H1 (cell line): ENCODE results near the gene NOS2. TPM values are rescaled to one million over a fixed set of nuclear protein-coding genes. Genes with fewer than 3 reads are reported as not detected.

ENCODE experiments used
- CTCF ChIA-PET: fragments of 300-600 bp; sonication (Branson Sonifier 250); formaldehyde crosslinking; loops from one replicate; lab custom pipeline; 2021; ENCODE audit not compliant: partially characterized antibody; lab: Charles Lee
- POLR2A ChIA-PET: fragments of 300-600 bp; sonication (Branson Sonifier 250); formaldehyde crosslinking; loops from one replicate; lab custom pipeline; 2021; ENCODE audit warnings: inconsistent platforms; ENCODE audit not compliant: partially characterized antibody; lab: Charles Lee
- DNase-seq, 2 experiments: peaks; one replicate each; pipeline versions ENCODE4 v3.0.0 to v3.0.0-alpha.2; 2010 to 2022; ENCODE audit warnings: low spot score in 2 of 2, low read depth in 1 of 2, mixed read lengths in 1 of 2
- FAIRE-seq: peaks from 2 replicates; lab custom pipeline; 2011; peaks lifted over from hg19 to GRCh38; lab: Jason Lieb, UNC
- H2AFZ ChIP-seq: 2 replicates; pipeline ENCODE4 v1.8.1; 2012; ENCODE audit warnings: low read length, inconsistent platforms
- H2AK5ac ChIP-seq: 2 replicates; pipeline ENCODE4 v1.6.1; 2013; ENCODE audit warnings: low read depth, low read length
- H2BK120ac ChIP-seq: replicated peaks from 2 replicates; pipeline ENCODE3; 2013; ENCODE audit warnings: low read depth, low read length, inconsistent platforms
- H2BK12ac ChIP-seq: 2 replicates; pipeline ENCODE4 v1.6.1; 2013; ENCODE audit warnings: low read depth, low read length
- H2BK15ac ChIP-seq: 2 replicates; pipeline ENCODE4 v1.6.1; 2013; ENCODE audit warnings: low read length
- H2BK20ac ChIP-seq: 2 replicates; pipeline ENCODE4 v1.6.1; 2013; ENCODE audit warnings: low read length
- H2BK5ac ChIP-seq: 2 replicates; pipeline ENCODE4 v1.6.1; 2013; ENCODE audit warnings: low read depth, low read length
- H3K14ac ChIP-seq: 2 replicates; pipeline ENCODE4 v1.6.1; 2013; ENCODE audit warnings: inconsistent platforms; ENCODE audit not compliant: insufficient read length
- H3K18ac ChIP-seq: 2 replicates; pipeline ENCODE4 v1.6.1; 2013; ENCODE audit warnings: low read length; ENCODE audit errors: extremely low read depth
- H3K23ac ChIP-seq: 2 replicates; pipeline ENCODE4 v1.6.1; 2013; ENCODE audit warnings: inconsistent platforms; ENCODE audit not compliant: insufficient read length
- H3K23me2 ChIP-seq: 2 replicates; pipeline ENCODE4 v1.6.1; 2013; ENCODE audit warnings: low read depth, low read length
- H3K27ac ChIP-seq: 2 replicates; pipeline ENCODE4 v1.6.1; 2011; ENCODE audit warnings: low read depth, low read length, inconsistent platforms
- H3K27me3 ChIP-seq, 4 experiments: replicated peaks in 1 of 4; 1 replicate in 1 of 4; 2 replicates in 3 of 4; pipeline versions ENCODE4 v1.6.1 to v1.8.1; 2011 to 2013; ENCODE audit warnings: low read length in 3 of 4, mild to moderate bottlenecking in 3 of 4, inconsistent platforms in 2 of 4, mixed read lengths in 2 of 4, moderate library complexity in 1 of 4; ENCODE audit not compliant: control insufficient read depth in 3 of 4, insufficient read depth in 3 of 4; ENCODE audit errors: extremely low read depth in 1 of 4
- H3K36me3 ChIP-seq, 4 experiments: 2 replicates each; pipeline versions ENCODE4 v1.6.1 to v1.8.1; 2011 to 2013; ENCODE audit warnings: mild to moderate bottlenecking in 4 of 4, low read length in 3 of 4, moderate library complexity in 2 of 4, control low read depth in 1 of 4, inconsistent platforms in 1 of 4; ENCODE audit not compliant: insufficient read depth in 4 of 4, control insufficient read depth in 2 of 4
- H3K4ac ChIP-seq: replicated peaks from 2 replicates; pipeline ENCODE3; 2013; ENCODE audit warnings: low read length, low read depth, mixed read lengths, inconsistent platforms; ENCODE audit not compliant: insufficient read length
- H3K4me1 ChIP-seq, 4 experiments: replicated peaks in 1 of 4; 1 replicate in 1 of 4; 2 replicates in 3 of 4; pipeline versions ENCODE4 v1.6.1 to v1.8.1; 2011 to 2013; ENCODE audit warnings: low read length in 3 of 4, inconsistent platforms in 2 of 4, mixed read lengths in 1 of 4; ENCODE audit not compliant: insufficient read depth in 4 of 4, control insufficient read depth in 3 of 4
- H3K4me2 ChIP-seq, 2 experiments: 2 replicates each; pipeline versions ENCODE4 v1.6.1 to v1.8.1; 2011 to 2013; ENCODE audit warnings: low read depth in 2 of 2, low read length in 2 of 2, control low read depth in 1 of 2, inconsistent platforms in 1 of 2, mild to moderate bottlenecking in 1 of 2; ENCODE audit not compliant: insufficient read depth in 1 of 2
- H3K4me3 ChIP-seq, 4 experiments: fragments of 200-600, 300-600 bp in 1 of 4; sonication (generic), shearing (Covaris generic), sonication (Bioruptor Twin) in 1 of 4; 2 replicates each; pipeline versions ENCODE4 v1.5.1 to v1.8.1; 2011 to 2016; ENCODE audit warnings: low read length in 4 of 4, low read depth in 3 of 4, control low read depth in 2 of 4, inconsistent platforms in 2 of 4, mild to moderate bottlenecking in 2 of 4, mixed read lengths in 1 of 4, moderate library complexity in 1 of 4; ENCODE audit not compliant: insufficient read depth in 2 of 4; ENCODE audit errors: extremely low read depth in 1 of 4
- H3K56ac ChIP-seq: replicated peaks from 2 replicates; pipeline ENCODE3; 2013; ENCODE audit warnings: low read depth, mild to moderate bottlenecking, mixed read lengths, low read length, inconsistent platforms; ENCODE audit not compliant: insufficient read length
- H3K79me1 ChIP-seq: 2 replicates; pipeline ENCODE4 v1.6.1; 2013; ENCODE audit warnings: low read depth, low read length, control low read depth
- H3K79me2 ChIP-seq, 2 experiments: 2 replicates each; pipeline versions ENCODE4 v1.6.1 to v1.8.1; 2012 to 2013; ENCODE audit warnings: low read length in 2 of 2, mild to moderate bottlenecking in 2 of 2, inconsistent platforms in 1 of 2; ENCODE audit not compliant: insufficient read depth in 2 of 2, control insufficient read depth in 1 of 2
- H3K9ac ChIP-seq, 4 experiments: replicated peaks in 1 of 4; 1 replicate in 1 of 4; 2 replicates in 3 of 4; pipeline versions ENCODE4 v1.6.1 to v1.8.1; 2011 to 2013; ENCODE audit warnings: low read depth in 3 of 4, low read length in 3 of 4, control low read depth in 2 of 4, mild to moderate bottlenecking in 2 of 4, moderate library complexity in 2 of 4, inconsistent platforms in 1 of 4; ENCODE audit errors: extremely low read depth in 1 of 4
- H3K9me3 ChIP-seq, 2 experiments: 2 replicates each; pipeline versions ENCODE4 v1.6.1 to v1.8.1; 2012 to 2013; ENCODE audit warnings: mild to moderate bottlenecking in 2 of 2, moderate library complexity in 2 of 2, control low read depth in 1 of 2, inconsistent platforms in 1 of 2, low read depth in 1 of 2, low read length in 1 of 2, mixed read lengths in 1 of 2; ENCODE audit not compliant: insufficient read depth in 2 of 2
- H4K20me1 ChIP-seq, 2 experiments: replicated peaks in 1 of 2; 2 replicates each; pipeline versions ENCODE3 to v1.8.1; 2011 to 2013; ENCODE audit warnings: inconsistent platforms in 2 of 2, low read length in 2 of 2, mild to moderate bottlenecking in 1 of 2; ENCODE audit not compliant: insufficient read depth in 2 of 2, control insufficient read depth in 1 of 2
- H4K5ac ChIP-seq: 2 replicates; pipeline ENCODE4 v1.6.1; 2013; ENCODE audit warnings: low read length, low read depth, mixed read lengths, inconsistent platforms; ENCODE audit not compliant: insufficient read length
- H4K8ac ChIP-seq: 2 replicates; pipeline ENCODE4 v1.8.0; 2013; ENCODE audit warnings: mild to moderate bottlenecking, moderate library complexity, low read length, inconsistent platforms; ENCODE audit not compliant: insufficient read depth; ENCODE audit errors: extremely low read depth
- H4K91ac ChIP-seq: replicated peaks from 2 replicates; pipeline ENCODE3; 2013; ENCODE audit warnings: low read length, mixed read lengths, inconsistent platforms; ENCODE audit not compliant: insufficient read length
- CEBPB ChIP-seq: IDR thresholded peaks from 2 replicates; pipeline ENCODE4 v1.6.1; 2012; ENCODE audit warnings: low read depth, low read length
- HDAC2 ChIP-seq, 2 experiments: fragments of 300-600 bp in 1 of 2; sonication (generic) in 1 of 2; IDR thresholded peaks; 2 replicates each; pipeline ENCODE4 v1.6.1; 2011 to 2012; ENCODE audit warnings: low read depth in 2 of 2, low read length in 2 of 2, mild to moderate bottlenecking in 2 of 2, moderate library complexity in 2 of 2, borderline replicate concordance in 1 of 2, inconsistent platforms in 1 of 2
- HDAC6 ChIP-seq: IDR thresholded peaks from one replicate; pipeline ENCODE4 v1.7.1; 2012; ENCODE audit warnings: low read depth, mild to moderate bottlenecking, inconsistent platforms, low read length, moderate library complexity
- KDM5A ChIP-seq: fragments of 200-600 bp; IDR thresholded peaks from 2 replicates; pipeline ENCODE4 v1.7.1; 2012; ENCODE audit warnings: mild to moderate bottlenecking, low read length, inconsistent platforms, mixed read lengths
- NRF1 ChIP-seq: IDR thresholded peaks from 2 replicates; pipeline ENCODE4 v1.6.1; 2011; ENCODE audit warnings: mild to moderate bottlenecking, low read depth, low read length, improper control_type of control experiment
- POLR2AphosphoS5 ChIP-seq: IDR thresholded peaks from 2 replicates; pipeline ENCODE4 v1.6.1; 2011; ENCODE audit warnings: low read depth, low read length
- RAD21 ChIP-seq, 2 experiments: IDR thresholded peaks in 1 of 2; conservative IDR thresholded peaks in 1 of 2; 2 replicates each; pipeline ENCODE4 v1.6.1; 2011; ENCODE audit warnings: low read depth in 2 of 2, low read length in 2 of 2, improper control_type of control experiment in 1 of 2, inconsistent platforms in 1 of 2, mild to moderate bottlenecking in 1 of 2, moderate library complexity in 1 of 2
- RBBP5 ChIP-seq: IDR thresholded peaks from 2 replicates; pipeline ENCODE4 v1.7.1; 2012; ENCODE audit warnings: low read depth, mild to moderate bottlenecking, inconsistent platforms, low read length, moderate library complexity, borderline replicate concordance
- RFX5 ChIP-seq: IDR thresholded peaks from 2 replicates; pipeline ENCODE4 v1.6.1; 2011; ENCODE audit warnings: low read depth, low read length, improper control_type of control experiment, borderline replicate concordance
- SP2 ChIP-seq: IDR thresholded peaks from 2 replicates; pipeline ENCODE4 v1.6.1; 2012; ENCODE audit warnings: mild to moderate bottlenecking, low read length, inconsistent platforms
- SUZ12 ChIP-seq: fragments of 200-600 bp; sonication (generic); IDR thresholded peaks from 2 replicates; pipeline ENCODE4 v1.6.1; 2012; ENCODE audit warnings: mild to moderate bottlenecking, inconsistent platforms, low read length, moderate library complexity, mixed read lengths
- YY1 ChIP-seq: IDR thresholded peaks from 2 replicates; pipeline ENCODE4 v1.6.1; 2011; ENCODE audit warnings: low read depth, mild to moderate bottlenecking, low read length
- WGBS, 2 experiments: shearing (Covaris generic) in 1 of 2; methylation state at CpG; one replicate each; pipeline versions ENCODE4 v1.1.6 to v1.1.7; 2013 to 2015; ENCODE audit warnings: low lambda C conversion rate in 2 of 2, mixed read lengths in 2 of 2, inconsistent platforms in 1 of 2, low coverage in 1 of 2, missing lambda C conversion rate in 1 of 2; ENCODE audit not compliant: insufficient replicate concordance in 2 of 2, insufficient coverage in 1 of 2, insufficient read length in 1 of 2; ENCODE audit errors: extremely low coverage in 1 of 2, missing lambda C conversion rate in 1 of 2; 5-methylcytosine and 5-hydroxymethylcytosine counted together
- polyA plus RNA-seq, 7 experiments: library from polyadenylated mRNA; depleted of rRNA in 3 of 7; stranded (reverse) in 5 of 7; unstranded in 2 of 7; fragments of >200 nt in 5 of 7; fragments of 200-250 nt in 2 of 7; gene quantifications; 1 replicate in 5 of 7; 2 replicates in 1 of 7; 4 replicates in 1 of 7; pipeline versions ENCODE4 v1.2.1 to v1.2.3, GENCODE V29; 2011 to 2013; ENCODE audit warnings: missing spikeins in 2 of 7, mixed read lengths in 2 of 7
- total RNA-seq: library from RNA; stranded (reverse); fragmentation: NEBNext Ultra II Directional; extraction: Animal tissue kit (Norgen Biotek cat#: 25700); gene quantifications from 2 replicates; pipeline ENCODE4 v1.2.1, GENCODE V29; 2021
- TF ChIP-seq, protein P1 (sequence below): IDR thresholded peaks from 2 replicates; pipeline ENCODE4 v1.6.1; 2011; ENCODE audit warnings: low read length, improper control_type of control experiment

NOS2 gene
- total and polyA plus RNA-seq, 2 of the 8 experiments (the other 6 are each of a cell fraction or from before 2014, with no cell fraction given), result 1.0 to 1.9 TPM

GRCh38 chr17:27766438-27766837, 33.9 kb downstream of the NOS2 start:
- Histone ChIP-seq H4K20me1 (no peaks in the 10 kb centered on the region), H2BK20ac (no peak overlapping the region), H2AFZ (no peak overlapping the region), H3K56ac (no peak overlapping the region), H2BK15ac (no peak overlapping the region), H2BK5ac (no peak overlapping the region), H3K4me2 (no peak overlapping the region), H3K9me3 (no peaks in the 10 kb centered on the region), H3K4ac (no peak overlapping the region), H3K23ac (no peak overlapping the region), H2BK120ac (no peak overlapping the region), H3K27me3 (no peaks in the 10 kb centered on the region), H3K27ac (no peak overlapping the region), H4K91ac (no peak overlapping the region), H3K14ac (no peak overlapping the region), H3K4me1 (peaks cover 0 to 2% (median 0%) of the 10 kb centered on the region in 4 experiments; a peak in 1 of 7 replicates), H3K36me3 (no peaks in the 10 kb centered on the region), H2BK12ac (no peak overlapping the region), H3K18ac (no peak overlapping the region), H3K79me2 (no peaks in the 10 kb centered on the region), H2AK5ac (no peak overlapping the region), H4K8ac (no peak overlapping the region), H3K4me3 (no peak overlapping the region), H3K23me2 (no peaks in the 10 kb centered on the region), H4K5ac (no peak overlapping the region), H3K9ac (no peak overlapping the region), H3K79me1 (no peaks in the 10 kb centered on the region)
- WGBS, 2 experiments, result 96% methylated on average over 12 of the region's 12 CpGs; no CpG with 5 or more reads in 1 of the 2 experiments
- POLR2A ChIA-PET, result no interaction called here
- CTCF ChIA-PET, result interaction anchor here (2.8 to 7.7 kb wide), 2 partner anchors 10 to 114 kb away, joined by 8 to 52 read pairs; no protein-coding TSS in a partner anchor
- no peak for DNase-seq
- no peak for FAIRE-seq
- TF ChIP-seq SP2, result no peak
- no peak for TF ChIP-seq RAD21 (IDR thresholded peaks at IDR 0.05 in 1 of 2, conservative IDR thresholded peaks at IDR 0.05 in 1 of 2; ENCODE audit: low read depth in 2 of 2, low read length in 2 of 2)
- no peak for TF ChIP-seq RBBP5
- TF ChIP-seq, protein P1, sequence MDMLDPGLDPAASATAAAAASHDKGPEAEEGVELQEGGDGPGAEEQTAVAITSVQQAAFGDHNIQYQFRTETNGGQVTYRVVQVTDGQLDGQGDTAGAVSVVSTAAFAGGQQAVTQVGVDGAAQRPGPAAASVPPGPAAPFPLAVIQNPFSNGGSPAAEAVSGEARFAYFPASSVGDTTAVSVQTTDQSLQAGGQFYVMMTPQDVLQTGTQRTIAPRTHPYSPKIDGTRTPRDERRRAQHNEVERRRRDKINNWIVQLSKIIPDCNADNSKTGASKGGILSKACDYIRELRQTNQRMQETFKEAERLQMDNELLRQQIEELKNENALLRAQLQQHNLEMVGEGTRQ, result no peak
- TF ChIP-seq HDAC6, result no peak
- TF ChIP-seq HDAC2 (IDR thresholded peaks at IDR 0.05; ENCODE audit: borderline replicate concordance in 1 of 2, low read depth in 2 of 2, low read length in 2 of 2), result no peak
- TF ChIP-seq RFX5, result no peak
- TF ChIP-seq NRF1, result no peak
- no peak for TF ChIP-seq CEBPB
- no peak for TF ChIP-seq YY1
- TF ChIP-seq KDM5A, result no peak
- no peak for TF ChIP-seq SUZ12
- no peak for TF ChIP-seq POLR2AphosphoS5
